ENCODE results near the gene SPEM2.

Gene SPEM2

GRCh38 chr17:7383742-7384488, 41.5 kb upstream of the SPEM2 start:
- Histone ChIP-seq H3K4me1 (no peaks in the 10 kb centered on the region), H3K36me3 (no peaks in the 10 kb centered on the region), H3K9me3 (no peaks in the 10 kb centered on the region), H3K4me3 (ENCODE audit: low read depth, low read length) (peak overlapping the region; percentile 45), H3K27me3 (0 out of 2 replicates have a peak, but pooled peaks cover 3% of the 10 kb centered on the region)
- no peak for TF ChIP-seq CTCF (IDR thresholded peaks at IDR 0.05; ENCODE audit: low read depth, low read length)
- DNase-seq, result peak; percentile 62

- no peak for DNase-seq
- H3K36me3 ChIP-seq, result no peaks in the 10 kb centered on the region
- no peaks in the 10 kb centered on the region for H3K4me1 ChIP-seq
- peak overlapping the region; percentile 45 for H3K4me3 ChIP-seq (ENCODE audit: low read depth, low read length)
- no peaks in the 10 kb centered on the region for H3K9me3 ChIP-seq
- 0 out of 2 replicates have a peak, but pooled peaks cover 3% of the 10 kb centered on the region for H3K27me3 ChIP-seq
- no peak for TF ChIP-seq CTCF (IDR thresholded peaks at IDR 0.05; ENCODE audit: low read depth, low read length)
Measured at GRCh38 chr17:7384489-7385081, 40.8 kb upstream of the SPEM2 start.

GRCh38 chr17:7388856-7389255, 36.6 kb upstream of the SPEM2 start:
- H3K4me1 ChIP-seq, result no peaks in the 10 kb centered on the region
- no peaks in the 10 kb centered on the region for H3K27me3 ChIP-seq
- TF ChIP-seq CTCF (IDR thresholded peaks at IDR 0.05; ENCODE audit: low read depth, low read length), result no peak
- H3K4me3 ChIP-seq (ENCODE audit: low read depth, low read length), result no peak overlapping the region
- no peaks in the 10 kb centered on the region for H3K9me3 ChIP-seq
- DNase-seq, result no peak
- H3K36me3 ChIP-seq, result no peaks in the 10 kb centered on the region

- H3K9me3 ChIP-seq, result no peaks in the 10 kb centered on the region
- no peaks in the 10 kb centered on the region for H3K27me3 ChIP-seq
- H3K4me1 ChIP-seq, result no peaks in the 10 kb centered on the region
- no peak for TF ChIP-seq CTCF (IDR thresholded peaks at IDR 0.05; ENCODE audit: low read depth, low read length)
- DNase-seq, result no peak
- no peak overlapping the region for H3K4me3 ChIP-seq (ENCODE audit: low read depth, low read length)
- H3K36me3 ChIP-seq, result no peaks in the 10 kb centered on the region
Measured at GRCh38 chr17:7389924-7390910, 35.2 kb upstream of the SPEM2 start.

- H3K27me3 ChIP-seq, result no peaks in the 10 kb centered on the region
- no peaks in the 10 kb centered on the region for H3K4me1 ChIP-seq
- DNase-seq, result no peak
- H3K9me3 ChIP-seq, result no peaks in the 10 kb centered on the region
- TF ChIP-seq CTCF (IDR thresholded peaks at IDR 0.05; ENCODE audit: low read depth, low read length), result no peak
- no peaks in the 10 kb centered on the region for H3K36me3 ChIP-seq
- H3K4me3 ChIP-seq (ENCODE audit: low read depth, low read length), result no peak overlapping the region
Measured at GRCh38 chr17:7391307-7391706, 34.1 kb upstream of the SPEM2 start.
